Spinal cord (tissue), 10 donors: ENCODE results near the gene RCE1. TPM values are rescaled to one million over a fixed set of nuclear protein-coding genes. Genes with fewer than 3 reads are reported as not detected.
"Not testable (repeated sequence)": the region's sequence is repeated elsewhere in the genome, so short reads cannot be mapped to it uniquely, and the experiment has no call there.

Experiments used
- DNase-seq, 6 donors: peaks; one replicate each; pipeline versions ENCODE4 v3.0.0 to v3.0.0-alpha.2; 2013 to 2015; ENCODE audit warnings: low spot score in 6 of 6, low read depth in 4 of 6
- H3K27ac ChIP-seq: one replicate; pipeline ENCODE4 v1.5.1; 2013; ENCODE audit warnings: low read depth, low read length, control low read depth
- H3K27me3 ChIP-seq: one replicate; pipeline ENCODE4 v1.6.1; 2013; ENCODE audit warnings: low read length; ENCODE audit not compliant: control insufficient read depth, insufficient read depth
- H3K36me3 ChIP-seq: one replicate; pipeline ENCODE4 v1.6.1; 2013; ENCODE audit warnings: low read length; ENCODE audit not compliant: control insufficient read depth, insufficient read depth
- H3K4me1 ChIP-seq: one replicate; pipeline ENCODE4 v1.6.1; 2013; ENCODE audit warnings: low read length; ENCODE audit not compliant: control insufficient read depth, insufficient read depth
- H3K4me3 ChIP-seq: one replicate; pipeline ENCODE4 v1.5.1; 2013; ENCODE audit warnings: low read depth, low read length, control low read depth
- H3K9me3 ChIP-seq: one replicate; pipeline ENCODE4 v1.6.1; 2013; ENCODE audit warnings: low read length; ENCODE audit not compliant: control insufficient read depth, insufficient read depth
- WGBS: methylation state at CpG from one replicate; pipeline ENCODE4 v1.1.5; 2013; ENCODE audit warnings: missing lambda C conversion rate; ENCODE audit not compliant: insufficient coverage; 5-methylcytosine and 5-hydroxymethylcytosine counted together
- polyA plus RNA-seq, 2 donors: library from polyadenylated mRNA; unstranded; fragments of 120-200 nt; gene quantifications; one replicate each; pipeline ENCODE4 v1.2.1, GENCODE V29; 2013; ENCODE audit not compliant: insufficient read length in 2 of 2
- total RNA-seq, 2 donors: library from RNA; depleted of rRNA in 1 of 2; stranded (reverse); fragments of 120-200 nt in 1 of 2; fragments of >200 nt in 1 of 2; gene quantifications; one replicate each; pipeline versions ENCODE4 v1.2.3 to v1.2.4, GENCODE V29; 2013 to 2014
- donor health status: healthy.

RCE1 gene
- total and polyA plus RNA-seq, 4 donors, result 9.8 to 32.1 (median 20.1) TPM

DNA sequence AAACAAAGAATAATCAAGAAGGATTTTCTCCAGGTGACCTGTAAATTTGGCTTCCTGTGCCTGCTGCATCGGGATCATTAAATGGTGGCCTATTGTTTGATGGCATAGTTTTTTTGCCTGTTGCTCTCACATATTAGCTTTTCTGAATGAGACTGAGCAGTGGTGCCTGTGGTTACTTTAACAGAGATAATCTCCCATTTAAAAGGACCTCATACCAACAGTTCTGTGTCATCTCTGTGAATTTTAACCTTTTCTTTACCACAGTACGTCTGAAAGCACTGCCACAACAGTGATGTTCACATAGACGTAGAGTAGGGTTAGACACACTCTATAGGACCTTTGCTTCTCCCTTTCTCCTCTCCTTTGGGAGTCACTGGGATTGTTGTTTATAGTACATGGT is 22.9 kb upstream of the RCE1 start:
- Histone ChIP-seq H3K27ac (no peak overlapping the region), H3K4me1 (no peaks in the 10 kb centered on the region), H3K9me3 (no peaks in the 10 kb centered on the region), H3K27me3 (no peaks in the 10 kb centered on the region), H3K36me3 (peaks cover 7% of the 10 kb centered on the region), H3K4me3 (no peak overlapping the region)
- DNase-seq, result no peak
- no CpG with 5 or more reads among the region's 3 CpGs for WGBS

DNA sequence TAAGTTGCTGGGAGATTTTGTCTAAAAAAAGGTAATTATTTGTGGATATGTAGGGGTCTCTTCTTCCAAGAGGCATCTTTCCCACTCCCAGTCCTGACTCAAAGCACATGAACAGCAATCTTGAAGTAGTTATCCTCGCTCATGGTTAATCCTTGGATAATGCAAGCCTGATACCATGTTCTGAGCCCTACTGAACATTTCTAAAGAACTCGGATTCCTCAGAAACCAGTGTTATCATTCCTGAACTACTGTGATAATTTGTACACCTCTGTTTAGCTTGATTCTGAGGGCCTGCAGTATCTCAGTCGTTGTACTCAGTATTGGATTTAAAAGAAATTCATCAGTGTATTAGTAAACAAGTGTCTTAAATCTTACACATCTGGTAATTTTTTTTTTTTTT is 22.3 kb upstream of the RCE1 start:
- WGBS, result 100% methylated on average over 1 of the region's 3 CpGs
- H3K27me3 ChIP-seq, result no peaks in the 10 kb centered on the region
- H3K4me1 ChIP-seq, result no peaks in the 10 kb centered on the region
- H3K36me3 ChIP-seq, result peaks cover 7% of the 10 kb centered on the region
- no peaks in the 10 kb centered on the region for H3K9me3 ChIP-seq
- H3K27ac ChIP-seq, result no peak overlapping the region
- no peak for DNase-seq
- H3K4me3 ChIP-seq, result no peak overlapping the region

DNA sequence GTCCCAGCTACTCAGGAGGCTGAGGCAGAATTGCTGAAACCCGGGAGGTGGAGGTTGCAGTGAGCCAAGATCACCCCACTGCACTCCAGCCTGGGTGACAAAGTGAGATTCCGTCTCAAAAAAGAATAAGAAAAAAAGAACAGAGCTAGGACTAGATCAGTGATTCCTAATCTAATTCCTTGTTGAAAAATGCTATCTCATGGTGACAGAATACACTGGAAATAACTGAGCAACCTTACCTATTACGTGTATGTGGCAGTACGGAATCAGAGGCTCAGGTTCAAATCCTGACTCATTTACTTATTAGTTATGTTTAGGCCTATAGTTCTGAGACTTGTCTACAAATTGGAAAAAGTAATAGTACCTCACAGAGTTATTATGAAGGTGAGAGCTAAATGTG is 19.5 kb upstream of the RCE1 start:
- H3K4me3 ChIP-seq, result no peak overlapping the region
- no peaks in the 10 kb centered on the region for H3K27me3 ChIP-seq
- H3K36me3 ChIP-seq, result peaks cover 7% of the 10 kb centered on the region
- WGBS, result 86% methylated on average over 1 of the region's 4 CpGs
- no peaks in the 10 kb centered on the region for H3K4me1 ChIP-seq
- no peak for DNase-seq
- no peaks in the 10 kb centered on the region for H3K9me3 ChIP-seq
- H3K27ac ChIP-seq, result no peak overlapping the region

DNA sequence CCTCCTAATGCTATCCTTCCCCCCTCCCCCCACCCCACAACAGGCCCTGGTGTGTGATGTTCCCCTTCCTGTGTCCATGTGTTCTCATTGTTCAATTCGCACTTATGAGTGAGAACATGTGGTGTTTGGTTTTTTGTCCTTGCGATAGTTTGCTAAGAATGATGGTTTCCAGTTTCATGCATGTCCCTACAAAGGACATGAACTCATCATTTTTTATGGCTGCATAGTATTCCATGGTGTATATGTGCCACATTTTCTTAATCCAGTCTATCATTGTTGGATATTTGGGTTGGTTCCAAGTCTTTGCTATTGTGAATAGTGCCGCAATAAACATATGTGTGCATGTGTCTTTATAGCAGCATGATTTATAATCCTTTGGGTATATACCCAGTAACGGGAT is 18.7 kb upstream of the RCE1 start:
- H3K27me3 ChIP-seq, H3K4me1 ChIP-seq, H3K4me3 ChIP-seq, H3K27ac ChIP-seq, H3K9me3 ChIP-seq, DNase-seq: not testable (repeated sequence)
- H3K36me3 ChIP-seq, result peaks cover 13% of the 10 kb centered on the region
- no CpG with 5 or more reads among the region's 4 CpGs for WGBS

DNA sequence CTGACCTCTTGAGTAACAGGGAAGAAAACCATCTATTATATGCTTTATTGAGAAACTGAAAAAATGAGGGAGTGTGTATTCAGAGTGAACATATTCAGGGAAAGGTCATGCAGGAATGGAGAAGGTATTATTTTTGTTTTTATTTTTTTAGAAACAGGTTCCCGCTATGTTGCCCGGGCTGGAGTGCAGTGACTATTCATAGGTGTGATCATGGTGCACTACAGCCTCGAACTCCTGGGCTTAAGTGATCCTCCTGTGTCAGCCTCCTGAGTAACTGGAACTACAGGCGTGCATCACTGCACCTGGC is 8.7 kb upstream of the RCE1 start:
- H3K27ac ChIP-seq, result no peak overlapping the region
- no peak for DNase-seq
- no peak overlapping the region for H3K4me3 ChIP-seq
- 77% methylated on average over 4 of the region's 4 CpGs for WGBS
- no peaks in the 10 kb centered on the region for H3K9me3 ChIP-seq
- H3K4me1 ChIP-seq, result no peaks in the 10 kb centered on the region
- H3K27me3 ChIP-seq, result no peaks in the 10 kb centered on the region
- peaks cover 15% of the 10 kb centered on the region for H3K36me3 ChIP-seq

DNA sequence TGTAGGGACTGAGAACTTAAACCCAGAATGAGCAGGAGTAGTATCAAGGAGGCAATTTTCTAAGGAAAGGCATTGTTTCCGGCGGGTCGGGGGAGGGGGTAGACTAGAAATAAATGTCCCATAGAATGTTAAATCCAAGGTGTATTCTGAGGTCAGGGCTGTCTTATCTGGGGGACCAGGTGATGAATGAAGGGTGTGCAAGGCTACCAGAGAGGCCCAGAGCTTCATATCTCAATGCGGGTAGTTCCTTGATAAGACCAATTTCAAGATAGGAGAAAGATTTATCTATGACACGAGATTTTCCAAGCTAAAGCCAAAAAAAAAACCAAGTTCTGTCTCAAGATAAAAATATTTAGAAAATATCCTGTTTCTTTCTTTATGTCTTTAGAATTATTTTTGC is 8.3 kb upstream of the RCE1 start:
- Histone ChIP-seq H3K36me3 (peaks cover 18% of the 10 kb centered on the region), H3K4me1 (no peaks in the 10 kb centered on the region), H3K4me3 (no peak overlapping the region), H3K27me3 (no peaks in the 10 kb centered on the region), H3K27ac (no peak overlapping the region), H3K9me3 (no peaks in the 10 kb centered on the region)
- no peak for DNase-seq
- 100% methylated on average over 3 of the region's 5 CpGs for WGBS

DNA sequence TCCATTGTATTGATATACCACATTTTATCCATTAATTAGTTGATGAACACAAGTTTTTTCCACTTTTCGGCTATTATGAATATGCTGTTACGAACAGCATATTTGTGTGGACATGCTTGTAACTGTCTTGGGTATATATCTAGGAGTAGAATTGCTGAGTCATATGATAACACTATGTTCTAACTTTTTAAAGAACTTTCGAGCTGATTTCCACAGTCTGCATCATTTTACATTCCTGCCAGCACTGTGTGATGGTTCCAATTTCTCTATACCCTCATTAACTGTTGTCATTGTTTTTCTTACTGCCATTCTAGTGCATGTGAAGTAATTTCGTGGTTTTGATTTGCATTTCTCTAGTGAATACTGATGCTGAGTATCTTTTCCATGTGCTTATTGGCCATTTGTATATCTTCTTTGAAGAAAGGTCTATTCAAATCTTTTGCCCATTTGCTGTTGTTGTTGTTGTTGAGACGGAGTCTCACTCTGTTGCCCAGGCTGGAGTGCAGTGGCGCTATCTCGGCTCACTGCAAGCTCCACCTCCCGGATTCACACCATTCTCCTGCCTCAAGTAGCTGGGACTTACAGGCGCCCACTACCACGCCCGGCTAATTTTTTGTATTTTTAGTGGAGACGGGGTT is 7.4 kb upstream of the RCE1 start:
- no peaks in the 10 kb centered on the region for H3K9me3 ChIP-seq
- H3K36me3 ChIP-seq, result peaks cover 20% of the 10 kb centered on the region
- 95% methylated on average over 4 of the region's 12 CpGs for WGBS
- no peak overlapping the region for H3K27ac ChIP-seq
- no peak overlapping the region for H3K4me3 ChIP-seq
- no peaks in the 10 kb centered on the region for H3K27me3 ChIP-seq
- no peak for DNase-seq
- no peaks in the 10 kb centered on the region for H3K4me1 ChIP-seq

DNA sequence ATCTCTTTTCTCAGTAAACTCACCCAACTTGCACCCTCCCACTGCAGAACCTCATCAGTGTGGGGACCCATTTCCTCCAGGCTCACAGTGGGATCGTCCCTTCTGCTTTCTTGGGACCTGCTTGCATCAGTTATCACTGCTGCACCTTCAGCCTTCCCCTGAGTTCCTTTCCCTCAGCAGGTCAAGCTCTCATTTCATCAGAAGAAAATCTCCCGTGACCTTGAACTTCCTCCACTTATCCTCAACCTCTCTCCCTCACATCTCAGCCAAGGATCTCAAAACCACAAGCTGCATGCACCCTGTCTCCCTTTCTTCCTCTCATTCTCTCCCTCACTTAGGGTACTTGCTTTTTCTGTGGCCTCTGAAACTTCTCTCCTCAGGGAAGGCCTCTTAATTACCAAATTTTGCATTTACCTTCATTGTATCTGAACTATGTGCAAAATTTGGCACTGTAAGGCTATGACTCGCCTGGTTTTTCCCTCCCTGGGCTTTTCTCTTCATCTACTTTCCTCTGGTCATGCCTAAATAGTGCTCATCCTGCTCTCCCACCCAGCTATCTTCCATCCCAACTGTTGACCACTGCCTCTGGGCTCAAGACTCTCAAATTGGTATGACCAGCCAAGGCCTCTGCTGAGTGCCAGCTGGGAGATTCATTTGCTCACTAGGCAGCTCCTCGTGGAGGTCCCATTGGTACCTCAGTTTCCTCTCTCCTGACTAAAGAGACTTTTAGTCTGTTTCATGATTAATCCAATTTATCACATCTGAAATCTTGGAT is 2.7 kb upstream of the RCE1 start:
- 87% methylated on average over 4 of the region's 4 CpGs for whole genome bisulfite sequencing
- Histone ChIP-seq H3K9me3 (no peaks in the 10 kb centered on the region), H3K27me3 (no peaks in the 10 kb centered on the region), H3K36me3 (peaks cover 28% of the 10 kb centered on the region), H3K4me3 (no peak overlapping the region), H3K4me1 (peaks cover 33% of the 10 kb centered on the region), H3K27ac (no peak overlapping the region)
- DNase-seq, result no peak

DNA sequence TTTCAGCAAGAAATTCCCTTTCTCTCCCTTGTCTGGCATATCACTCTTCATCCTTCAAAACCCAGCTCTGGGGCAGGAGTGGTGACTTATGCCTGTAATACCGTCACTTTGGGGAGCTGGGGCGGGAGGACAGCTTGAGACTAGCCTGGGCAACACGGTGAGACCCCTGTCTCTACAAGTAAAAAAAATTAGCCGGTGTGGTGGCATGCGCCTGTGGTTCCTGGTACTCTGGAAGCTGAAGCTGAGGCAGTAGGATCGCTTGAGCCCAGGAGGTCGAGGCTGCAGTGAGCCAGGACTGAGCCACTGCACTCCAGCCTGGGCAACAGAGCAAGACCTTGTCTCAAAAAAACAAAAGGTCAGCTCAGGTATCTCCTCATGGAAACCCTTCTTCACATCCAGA is 1.4 kb upstream of the RCE1 start:
- 89% methylated on average over 7 of the region's 7 CpGs for WGBS

DNA sequence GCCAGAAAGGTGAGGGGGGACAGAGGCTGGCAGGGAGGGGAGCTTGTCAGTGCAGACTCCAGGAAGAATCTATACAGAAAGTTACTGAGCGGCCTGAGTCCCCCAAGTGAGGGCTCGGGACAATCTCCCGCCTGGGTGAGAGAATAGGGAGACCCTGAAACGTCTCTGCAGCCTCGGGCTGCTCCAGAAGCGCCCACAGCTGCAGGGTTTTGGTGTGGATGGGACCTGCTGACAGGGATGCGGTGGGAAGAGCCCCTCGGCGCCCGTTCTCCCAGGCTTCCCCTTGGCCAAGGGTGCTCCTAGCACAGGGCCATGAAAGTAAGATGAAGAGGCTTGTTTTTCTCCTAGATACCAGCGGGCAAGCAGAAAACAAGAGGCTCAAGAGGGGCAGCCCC is 743 bp upstream of the RCE1 start:
- H3K27me3 ChIP-seq, result no peaks in the 10 kb centered on the region
- peak overlapping the region; percentile 96 for H3K27ac ChIP-seq
- H3K9me3 ChIP-seq, result no peaks in the 10 kb centered on the region
- DNase-seq, result no peak
- H3K36me3 ChIP-seq, result peaks cover 47% of the 10 kb centered on the region
- H3K4me1 ChIP-seq, result peaks cover 35% of the 10 kb centered on the region
- H3K4me3 ChIP-seq, result peak overlapping the region; percentile 92
- WGBS, result under 1% methylated on average over 11 of the region's 11 CpGs

More for the DNA sequence above, 1.4 kb upstream of the RCE1 start:
- Histone ChIP-seq H3K27ac (no peak overlapping the region), H3K4me1 (peaks cover 35% of the 10 kb centered on the region), H3K36me3 (peaks cover 42% of the 10 kb centered on the region), H3K9me3 (no peaks in the 10 kb centered on the region), H3K4me3 (peak overlapping the region; percentile 92), H3K27me3 (no peaks in the 10 kb centered on the region)
- DNase-seq, result no peak
